ENCODE results near the gene WRNIP1. TPM values are rescaled to one million over a fixed set of nuclear protein-coding genes. Genes with fewer than 3 reads are reported as not detected.
A peak's percentile ranks its signal among the peaks of the same experiment; 100 is the strongest.

Gene WRNIP1
- total RNA-seq, 2 experiments from 2014 or later: 36.1 to 36.6 TPM

- H3K36me3 Mint-ChIP-seq (ENCODE audit: low read depth): peaks cover 28% of the 10 kb centered on the region
- DNase-seq: no peak
- CTCF ChIA-PET: no interaction called here
- no peaks in the 10 kb centered on the region for H3K27me3 Mint-ChIP-seq
- H3K27ac Mint-ChIP-seq: no peak overlapping the region
- TF ChIP-seq CTCF (IDR thresholded peaks at IDR 0.05): no peak
- peaks cover 19% of the 10 kb centered on the region for H3K4me1 Mint-ChIP-seq (ENCODE audit: low read depth)
- intact Hi-C loops (cut with micrococcal nuclease): no loop called here
- H3K9me3 Mint-ChIP-seq: no peaks in the 10 kb centered on the region
- H3K4me3 Mint-ChIP-seq: no peak overlapping the region
- no peak for ATAC-seq
- POLR2A ChIA-PET: interaction anchor here (1.2 kb wide), 1 partner anchor 18 kb away, joined by 3 read pairs; no protein-coding TSS in a partner anchor
Measured at GRCh38 chr6:2786269-2786668, 21.1 kb downstream of the WRNIP1 start.

- intact Hi-C loops (cut with micrococcal nuclease): loop anchor here (2.0 to 5.0 kb wide), 2 partner anchors 50 to 121 kb away; partner anchors contain the start of gene SERPINB1
- DNase-seq: peak; percentile 79
- ChIA-PET CTCF (interaction anchor here (0.6 to 7.6 kb wide), 56 partner anchors 8 to 361 kb away, joined by 3 to 84 read pairs (median 5); partner anchors contain the start of genes RIPK1, SERPINB1, SERPINB6 and WRNIP1), POLR2A (interaction anchor here (0.7 to 1.4 kb wide), 5 partner anchors 10 to 199 kb away, joined by 3 to 5 read pairs (median 3); no protein-coding TSS in a partner anchor)
- ATAC-seq: peak; percentile 77
- Mint-ChIP-seq H3K27me3 (no peaks in the 10 kb centered on the region), H3K27ac (peak overlapping the region; percentile 80), H3K4me1 (ENCODE audit: low read depth) (peaks cover 36% of the 10 kb centered on the region), H3K36me3 (ENCODE audit: low read depth) (peaks cover 15% of the 10 kb centered on the region), H3K4me3 (no peak overlapping the region), H3K9me3 (no peaks in the 10 kb centered on the region)
- TF ChIP-seq CTCF (IDR thresholded peaks at IDR 0.05): peak; percentile 83
Measured at GRCh38 chr6:2790588-2791449, 25.6 kb downstream of the WRNIP1 start.

- CTCF ChIA-PET: interaction anchor here (0.6 to 7.6 kb wide), 55 partner anchors 9 to 361 kb away, joined by 3 to 84 read pairs (median 5); partner anchors contain the start of genes RIPK1, SERPINB1, SERPINB6 and WRNIP1
- H3K9me3 Mint-ChIP-seq: no peaks in the 10 kb centered on the region
Measured at GRCh38 chr6:2791450-2791974, 26.3 kb downstream of the WRNIP1 start.

GRCh38 chr6:2792330-2793110 is 27.3 kb downstream of the WRNIP1 start:
- ChIA-PET CTCF (interaction anchor here (0.8 to 7.6 kb wide), 23 partner anchors 10 to 267 kb away, joined by 3 to 84 read pairs (median 7); partner anchors contain the start of genes SERPINB1 and WRNIP1), POLR2A (interaction anchor here (0.8 to 1.5 kb wide), 3 partner anchors 8 to 66 kb away, joined by 3 to 10 read pairs (median 3); no protein-coding TSS in a partner anchor)
- no peak for DNase-seq
- H3K27me3 Mint-ChIP-seq: no peaks in the 10 kb centered on the region
- H3K4me3 Mint-ChIP-seq: no peak overlapping the region
- ATAC-seq: no peak
- peaks cover 4% of the 10 kb centered on the region for H3K36me3 Mint-ChIP-seq (ENCODE audit: low read depth)
- H3K4me1 Mint-ChIP-seq (ENCODE audit: low read depth): peaks cover 45% of the 10 kb centered on the region
- peak overlapping the region; percentile 91 for H3K27ac Mint-ChIP-seq
- intact Hi-C loops (cut with micrococcal nuclease): loop anchor here (5.0 kb wide), 1 partner anchor 120 kb away; no protein-coding TSS in a partner anchor
- TF ChIP-seq CTCF (IDR thresholded peaks at IDR 0.05): no peak
- H3K9me3 Mint-ChIP-seq: no peaks in the 10 kb centered on the region

More at GRCh38 chr6:2791450-2791974, 26.3 kb downstream of the WRNIP1 start:
- intact Hi-C loops (cut with micrococcal nuclease): loop anchor here (2.0 to 5.0 kb wide), 2 partner anchors 49 to 121 kb away; partner anchors contain the start of gene SERPINB1
- no peak for ATAC-seq
- POLR2A ChIA-PET: interaction anchor here (0.7 to 1.4 kb wide), 6 partner anchors 9 to 198 kb away, joined by 3 to 5 read pairs (median 3); no protein-coding TSS in a partner anchor
- Mint-ChIP-seq H3K27me3 (no peaks in the 10 kb centered on the region), H3K36me3 (ENCODE audit: low read depth) (peaks cover 9% of the 10 kb centered on the region), H3K27ac (peak overlapping the region; percentile 80), H3K4me3 (no peak overlapping the region), H3K4me1 (ENCODE audit: low read depth) (peaks cover 36% of the 10 kb centered on the region)
- DNase-seq: no peak
- no peak for TF ChIP-seq CTCF (IDR thresholded peaks at IDR 0.05)
